Measurements from ENCODE around the gene MAP3K20. TPM values are rescaled to one million over a fixed set of nuclear protein-coding genes. Genes with fewer than 3 reads are reported as not detected.
"Not testable (repeated sequence)": the region's sequence is repeated elsewhere in the genome, so short reads cannot be mapped to it uniquely, and the experiment has no call there.

The MAP3K20 gene
- total RNA-seq, 2 experiments from 2014 or later = 13.7 to 15.2 TPM

DNA sequence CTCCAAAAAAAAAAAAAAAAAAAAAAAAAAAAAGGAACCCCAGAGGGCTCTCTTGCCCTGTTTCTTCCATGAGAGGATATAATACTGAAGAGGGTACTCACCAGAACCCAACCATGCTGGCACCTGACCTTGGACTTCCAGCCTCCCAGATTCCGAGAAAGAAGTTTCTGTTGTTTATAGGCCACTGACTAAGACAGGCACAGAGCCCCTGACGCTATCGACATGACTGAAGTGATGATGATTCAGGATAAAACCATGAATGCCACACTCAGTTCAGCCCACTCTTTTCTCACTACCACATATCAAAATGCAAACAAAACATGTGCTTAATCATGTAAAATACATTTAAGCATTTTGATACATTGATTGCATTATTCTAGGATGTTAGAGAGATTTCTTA lies 212.9 kb downstream of the MAP3K20 start:
- POLR2A ChIA-PET = interaction anchor here (0.7 to 0.8 kb wide), 2 partner anchors 9 to 44 kb away, joined by 3 read pairs; no protein-coding TSS in a partner anchor
- no peaks in the 10 kb centered on the region for H3K27me3 Mint-ChIP-seq

GRCh38 chr2:173290046-173290445 lies 214.4 kb downstream of the MAP3K20 start:
- DNase-seq = no peak
- Mint-ChIP-seq H3K4me3 (no peak overlapping the region), H3K36me3 (ENCODE audit: low read depth) (no peaks in the 10 kb centered on the region), H3K27ac (no peak overlapping the region), H3K4me1 (peaks cover 19% of the 10 kb centered on the region), H3K9me3 (peaks cover 2% of the 10 kb centered on the region), H3K27me3 (no peaks in the 10 kb centered on the region)
- ChIA-PET POLR2A (no interaction called here), CTCF (no interaction called here)

More for the DNA sequence above, 212.9 kb downstream of the MAP3K20 start:
- no peak for DNase-seq
- Mint-ChIP-seq H3K4me1 (peaks cover 19% of the 10 kb centered on the region), H3K36me3 (ENCODE audit: low read depth) (no peaks in the 10 kb centered on the region), H3K4me3 (no peak overlapping the region), H3K9me3 (peaks cover 2% of the 10 kb centered on the region), H3K27ac (no peak overlapping the region)
- CTCF ChIA-PET = no interaction called here

- no peaks in the 10 kb centered on the region for H3K36me3 Mint-ChIP-seq (ENCODE audit: low read depth)
- H3K9me3 Mint-ChIP-seq = peaks cover 2% of the 10 kb centered on the region
- no peaks in the 10 kb centered on the region for H3K27me3 Mint-ChIP-seq
- ChIA-PET CTCF (no interaction called here), POLR2A (no interaction called here)
- peaks cover 19% of the 10 kb centered on the region for H3K4me1 Mint-ChIP-seq
- no peak overlapping the region for H3K27ac Mint-ChIP-seq
- DNase-seq = no peak
- no peak overlapping the region for H3K4me3 Mint-ChIP-seq
These were observed 214.9 kb downstream of the MAP3K20 start for GRCh38 chr2:173290518-173290917.

- no peak overlapping the region for H3K27ac Mint-ChIP-seq
- no peak overlapping the region for H3K4me3 Mint-ChIP-seq
- no peaks in the 10 kb centered on the region for H3K27me3 Mint-ChIP-seq
- H3K36me3 Mint-ChIP-seq (ENCODE audit: low read depth) = no peaks in the 10 kb centered on the region
- peaks cover 2% of the 10 kb centered on the region for H3K9me3 Mint-ChIP-seq
- no peak for DNase-seq
- peaks cover 13% of the 10 kb centered on the region for H3K4me1 Mint-ChIP-seq
- CTCF ChIA-PET = no interaction called here
- POLR2A ChIA-PET = no interaction called here
These were observed 215.8 kb downstream of the MAP3K20 start for GRCh38 chr2:173291412-173291811.

- H3K4me1 Mint-ChIP-seq = peaks cover 3% of the 10 kb centered on the region
- DNase-seq = no peak
- no peak overlapping the region for H3K27ac Mint-ChIP-seq
- H3K27me3 Mint-ChIP-seq = no peaks in the 10 kb centered on the region
- H3K4me3 Mint-ChIP-seq = no peak overlapping the region
- H3K36me3 Mint-ChIP-seq (ENCODE audit: low read depth) = peaks cover 3% of the 10 kb centered on the region
- POLR2A ChIA-PET = no interaction called here
- CTCF ChIA-PET = no interaction called here
- peaks cover 26% of the 10 kb centered on the region for H3K9me3 Mint-ChIP-seq
These were observed 220.6 kb downstream of the MAP3K20 start for GRCh38 chr2:173296235-173296634.

- POLR2A ChIA-PET = interaction anchor here (0.6 kb wide), 1 partner anchor 13 kb away, joined by 4 read pairs; no protein-coding TSS in a partner anchor
- peaks cover 29% of the 10 kb centered on the region for H3K9me3 Mint-ChIP-seq
- no peak overlapping the region for H3K4me3 Mint-ChIP-seq
- no peaks in the 10 kb centered on the region for H3K27me3 Mint-ChIP-seq
- peaks cover 3% of the 10 kb centered on the region for H3K4me1 Mint-ChIP-seq
- CTCF ChIA-PET = no interaction called here
- H3K27ac Mint-ChIP-seq = no peak overlapping the region
- H3K36me3 Mint-ChIP-seq (ENCODE audit: low read depth) = peaks cover 3% of the 10 kb centered on the region
- no peak for DNase-seq
These were observed 223.0 kb downstream of the MAP3K20 start for GRCh38 chr2:173298536-173299097.

DNA sequence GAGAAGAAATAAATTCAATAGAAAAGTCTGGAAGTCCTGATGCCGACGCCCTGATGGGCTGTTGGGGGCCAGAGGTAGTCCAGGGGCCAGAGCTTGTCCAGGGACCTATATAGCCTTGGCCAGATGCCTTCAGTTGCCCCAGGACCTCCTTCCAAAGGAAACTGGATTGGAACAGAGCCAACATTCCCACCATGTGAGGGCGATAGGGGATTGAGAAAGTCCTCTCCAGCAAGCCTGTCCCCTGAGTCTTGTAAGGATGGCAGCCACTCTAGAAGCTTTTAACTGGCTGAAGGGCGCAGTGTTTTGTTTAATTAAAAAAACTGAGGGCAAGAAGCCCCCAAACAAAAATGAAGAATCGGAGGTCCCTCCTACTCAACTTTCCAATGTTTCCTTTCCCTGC lies 224.1 kb downstream of the MAP3K20 start:
- H3K27ac Mint-ChIP-seq = no peak overlapping the region
- peaks cover 29% of the 10 kb centered on the region for H3K9me3 Mint-ChIP-seq
- H3K4me3 Mint-ChIP-seq = no peak overlapping the region
- no peak for DNase-seq
- ChIA-PET POLR2A (no interaction called here), CTCF (interaction anchor here (0.5 kb wide), 1 partner anchor 39 kb away, joined by 3 read pairs; no protein-coding TSS in a partner anchor)
- peaks cover 3% of the 10 kb centered on the region for H3K4me1 Mint-ChIP-seq
- no peaks in the 10 kb centered on the region for H3K27me3 Mint-ChIP-seq
- H3K36me3 Mint-ChIP-seq (ENCODE audit: low read depth) = peaks cover 3% of the 10 kb centered on the region

DNA sequence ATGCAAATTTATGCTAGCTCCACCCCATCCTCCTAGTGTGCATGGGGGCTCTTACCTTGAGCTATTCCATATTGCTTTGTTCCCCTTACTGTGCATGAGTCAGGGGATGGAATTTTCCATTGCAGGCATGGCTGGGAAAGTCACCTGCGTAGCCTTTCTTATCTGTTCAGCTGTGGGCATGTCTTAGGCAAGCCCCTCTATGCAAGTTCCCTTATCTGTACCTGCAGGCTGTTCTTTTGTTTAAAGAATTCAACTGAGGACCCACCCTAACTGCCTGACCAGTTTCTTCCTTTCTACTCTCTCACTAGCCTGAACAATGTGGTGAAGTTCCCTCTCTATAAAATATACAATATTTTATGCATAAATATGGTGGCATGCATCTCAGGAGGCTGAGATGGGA lies 224.8 kb downstream of the MAP3K20 start:
- Mint-ChIP-seq H3K4me1 (peaks cover 3% of the 10 kb centered on the region), H3K9me3 (peaks cover 29% of the 10 kb centered on the region), H3K4me3 (no peak overlapping the region), H3K36me3 (ENCODE audit: low read depth) (peaks cover 3% of the 10 kb centered on the region), H3K27me3 (no peaks in the 10 kb centered on the region), H3K27ac (no peak overlapping the region)
- DNase-seq = no peak
- CTCF ChIA-PET = interaction anchor here (0.5 kb wide), 1 partner anchor 39 kb away, joined by 3 read pairs; no protein-coding TSS in a partner anchor
- POLR2A ChIA-PET = no interaction called here

- H3K27ac Mint-ChIP-seq; H3K4me3 Mint-ChIP-seq; CTCF ChIA-PET; POLR2A ChIA-PET; DNase-seq; H3K36me3 Mint-ChIP-seq (ENCODE audit: low read depth); H3K27me3 Mint-ChIP-seq; H3K4me1 Mint-ChIP-seq: not testable (repeated sequence)
- peaks cover 29% of the 10 kb centered on the region for H3K9me3 Mint-ChIP-seq
These were observed 225.9 kb downstream of the MAP3K20 start for GRCh38 chr2:173301549-173301948.

GRCh38 chr2:173305303-173305702 lies 229.7 kb downstream of the MAP3K20 start:
- Mint-ChIP-seq H3K27me3 (no peaks in the 10 kb centered on the region), H3K4me1 (no peaks in the 10 kb centered on the region), H3K27ac (no peak overlapping the region), H3K36me3 (ENCODE audit: low read depth) (no peaks in the 10 kb centered on the region), H3K9me3 (peaks cover 8% of the 10 kb centered on the region), H3K4me3 (no peak overlapping the region)
- CTCF ChIA-PET = no interaction called here
- POLR2A ChIA-PET = no interaction called here
- no peak for DNase-seq

GRCh38 chr2:173307293-173307692 lies 231.6 kb downstream of the MAP3K20 start:
- Mint-ChIP-seq H3K27ac (no peak overlapping the region), H3K27me3 (no peaks in the 10 kb centered on the region), H3K36me3 (ENCODE audit: low read depth) (no peaks in the 10 kb centered on the region), H3K9me3 (peaks cover 4% of the 10 kb centered on the region), H3K4me1 (no peaks in the 10 kb centered on the region), H3K4me3 (no peak overlapping the region)
- ChIA-PET CTCF (no interaction called here), POLR2A (interaction anchor here (1.1 kb wide), 1 partner anchor 47 kb away, joined by 6 read pairs; the partner anchor contains the start of gene CDCA7)
- DNase-seq = no peak

DNA sequence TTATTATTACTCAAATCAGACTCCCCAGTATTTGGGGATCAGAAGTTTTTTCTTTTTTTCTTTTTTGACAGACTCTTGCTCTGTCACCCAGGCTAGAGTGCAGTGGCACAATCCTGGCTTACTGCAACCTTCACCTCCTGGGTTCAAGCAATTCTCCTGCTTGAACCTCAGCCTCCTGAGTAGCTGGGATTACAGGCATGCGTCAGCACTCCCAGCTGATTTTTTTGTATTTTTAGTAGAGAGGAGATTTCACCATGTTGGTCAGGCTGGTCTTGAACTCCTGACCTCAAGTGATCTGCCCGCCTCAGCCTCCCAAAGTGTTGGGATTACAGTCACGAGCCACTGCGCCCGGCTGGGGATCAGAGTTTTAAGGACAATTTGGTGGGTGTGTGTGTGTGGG lies 233.7 kb downstream of the MAP3K20 start:
- H3K4me3 Mint-ChIP-seq; DNase-seq; H3K36me3 Mint-ChIP-seq (ENCODE audit: low read depth); H3K4me1 Mint-ChIP-seq; POLR2A ChIA-PET; H3K27ac Mint-ChIP-seq; H3K27me3 Mint-ChIP-seq; CTCF ChIA-PET; H3K9me3 Mint-ChIP-seq: not testable (repeated sequence)

DNA sequence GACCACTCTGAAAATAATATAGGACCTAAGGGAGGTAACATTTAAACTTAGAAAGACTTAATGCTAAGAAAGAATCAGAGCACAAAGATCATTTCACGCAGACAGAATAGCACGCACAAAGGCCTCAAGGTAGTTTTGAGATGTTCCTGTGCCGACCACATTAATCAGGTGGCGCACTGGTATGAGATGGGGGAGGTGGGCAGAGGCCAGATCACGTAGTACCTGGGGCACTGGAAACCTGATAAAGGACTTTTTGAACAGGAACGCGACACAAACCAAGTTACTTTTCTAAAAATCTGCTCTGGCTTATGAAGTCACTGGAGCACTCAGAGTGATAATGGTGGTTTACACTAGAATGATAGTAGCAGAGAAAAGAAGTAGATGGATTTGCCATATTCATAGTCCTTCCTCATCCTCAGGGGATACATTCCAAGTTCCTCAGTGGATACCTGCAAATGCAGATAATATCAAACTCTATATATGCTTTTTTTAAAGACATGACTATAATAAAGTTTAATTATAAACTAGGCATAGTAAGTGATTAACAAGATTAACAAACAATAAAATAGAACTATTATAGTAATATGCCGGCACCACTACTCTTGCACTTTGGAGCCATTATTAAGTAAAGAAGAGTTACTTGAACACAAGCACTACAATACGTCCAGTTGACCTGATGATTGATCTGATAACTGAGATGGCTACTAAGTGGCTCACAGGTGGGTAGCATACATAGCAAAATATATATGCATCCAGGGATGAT lies 236.4 kb downstream of the MAP3K20 start:
- H3K4me1 Mint-ChIP-seq = no peaks in the 10 kb centered on the region
- no peak overlapping the region for H3K27ac Mint-ChIP-seq
- no peaks in the 10 kb centered on the region for H3K36me3 Mint-ChIP-seq (ENCODE audit: low read depth)
- POLR2A ChIA-PET = no interaction called here
- peaks cover 5% of the 10 kb centered on the region for H3K27me3 Mint-ChIP-seq
- no peaks in the 10 kb centered on the region for H3K9me3 Mint-ChIP-seq
- no peak overlapping the region for H3K4me3 Mint-ChIP-seq
- DNase-seq = no peak
- CTCF ChIA-PET = no interaction called here
